Adipose tissue (tissue), 3 donors: Measurements from ENCODE around the gene ASCL5. TPM values are rescaled to one million over a fixed set of nuclear protein-coding genes. Genes with fewer than 3 reads are reported as not detected.

Experiments used
- H3K27ac ChIP-seq: one replicate; pipeline ENCODE4 v1.5.1; 2013; ENCODE audit warnings: low read depth, low read length
- WGBS, 3 donors: extraction: QIAGEN DNeasy Blood & Tissue Kit; methylation state at CpG; one replicate each; pipeline ENCODE4 v1.1.7; 2013; 5-methylcytosine and 5-hydroxymethylcytosine counted together
- polyA plus RNA-seq, 3 donors: library from polyadenylated mRNA; stranded (reverse); fragments of 200-250 nt; gene quantifications; one replicate each; pipeline ENCODE4 v1.2.3, GENCODE V29; 2013
- donor health status: healthy with polysubstance abuse.
- donor health status: Bipolar disorder and iron deficiency.
- donor health status: healthy.

ASCL5 gene
- polyA plus RNA-seq, 3 donors, result 0.76 TPM; not detected in 2

- 80 to 96% (median 90%) methylated on average over 5 of the region's 5 CpGs for WGBS, 3 donors
- H3K27ac ChIP-seq, result no peak overlapping the region
These were observed 53.0 kb downstream of the ASCL5 start for GRCh38 chr1:201074018-201074417.

GRCh38 chr1:201072922-201073321, 54.1 kb downstream of the ASCL5 start:
- H3K27ac ChIP-seq, result no peak overlapping the region
- 53 to 80% (median 66%) methylated on average over 6 of the region's 6 CpGs for WGBS, 3 donors

- H3K27ac ChIP-seq, result no peak overlapping the region
- WGBS, 3 donors, result 69 to 79% (median 77%) methylated on average over 5 of the region's 5 CpGs
These were observed 54.8 kb downstream of the ASCL5 start for GRCh38 chr1:201072149-201072548.

- 70 to 89% (median 88%) methylated on average over 3 of the region's 3 CpGs for WGBS, 3 donors
These were observed 57.3 kb downstream of the ASCL5 start for GRCh38 chr1:201069636-201070035.

GRCh38 chr1:201068976-201069375, 58.0 kb downstream of the ASCL5 start:
- H3K27ac ChIP-seq, result no peak overlapping the region
- 58 to 76% (median 72%) methylated on average over 4 of the region's 4 CpGs for WGBS, 3 donors

More at GRCh38 chr1:201069636-201070035, 57.3 kb downstream of the ASCL5 start:
- H3K27ac ChIP-seq, result no peak overlapping the region

GRCh38 chr1:201066986-201067385, 60.0 kb downstream of the ASCL5 start:
- H3K27ac ChIP-seq, result no peak overlapping the region
- 79 to 83% (median 81%) methylated on average over 4 of the region's 4 CpGs for WGBS, 3 donors

GRCh38 chr1:201065686-201066085, 61.3 kb downstream of the ASCL5 start:
- H3K27ac ChIP-seq, result no peak overlapping the region
- WGBS, 3 donors, result 81 to 93% (median 93%) methylated on average over 10 of the region's 10 CpGs

GRCh38 chr1:201064806-201065205, 62.2 kb downstream of the ASCL5 start:
- no peak overlapping the region for H3K27ac ChIP-seq
- WGBS, 3 donors, result 74 to 80% (median 77%) methylated on average over 8 of the region's 8 CpGs

Other genes starting within 250 kb of the ASCL5 start
- 10 to 100 TPM in 1 of 3 donors, 1 to 10 TPM in 1, under 1 TPM in 1; 0.34 to 11.4 (median 2.2) TPM for gene INAVA, start 232.3 kb downstream of the ASCL5 start, polyA plus RNA-seq
- 1 to 10 TPM in 2 of 3 donors, under 1 TPM in 1; 0.46 to 1.2 (median 1.1) TPM for gene KIF21B, start 103.5 kb downstream of the ASCL5 start, polyA plus RNA-seq
- under 1 TPM in 2 of 3 donors, not detected in 1; under 0.01 to 0.02 TPM for gene CACNA1S, start 14.8 kb downstream of the ASCL5 start, polyA plus RNA-seq
- gene TMEM9, start 27.3 kb upstream of the ASCL5 start, polyA plus RNA-seq, result 10 to 100 TPM; 33.8 to 43.7 (median 36.4) TPM
- 10 to 100 TPM in 1 of 3 donors, under 1 TPM in 2; 0.06 to 13.3 (median 0.11) TPM for gene IGFN1, start 63.6 kb upstream of the ASCL5 start, polyA plus RNA-seq
- 1 to 10 TPM in 2 of 3 donors, under 1 TPM in 1; 0.64 to 6.5 (median 6.2) TPM for gene PKP1, start 156.3 kb upstream of the ASCL5 start, polyA plus RNA-seq